Activated CD4-positive, alpha-beta T cell treated with anti-CD3 and anti-CD28 coated beads for 48 hours (primary cell): ENCODE results near the gene GPR171.

Experiments used
- DNase-seq: peaks from one replicate; pipeline ENCODE4 v3.0.0-alpha.2; 2020

The GPR171 gene

GRCh38 chr3:151213151-151213550 is 10.1 kb upstream of the GPR171 start:
- no peak for DNase-seq

- DNase-seq: no peak
Observed at GRCh38 chr3:151210676-151211381, 7.8 kb upstream of the GPR171 start.

- DNase-seq: no peak
Observed at GRCh38 chr3:151209654-151210053, 6.6 kb upstream of the GPR171 start.

- DNase-seq: no peak
Observed at GRCh38 chr3:151206201-151206600, 3.2 kb upstream of the GPR171 start.

GRCh38 chr3:151205482-151205881 is 2.5 kb upstream of the GPR171 start:
- DNase-seq: no peak

GRCh38 chr3:151204530-151205402 is 1.8 kb upstream of the GPR171 start:
- DNase-seq: no peak

GRCh38 chr3:151201051-151201730 is 1.8 kb downstream of the GPR171 start:
- no peak for DNase-seq

- no peak for DNase-seq
Observed at GRCh38 chr3:151200586-151200985, 2.4 kb downstream of the GPR171 start.

GRCh38 chr3:151199554-151200438 is 3.2 kb downstream of the GPR171 start:
- DNase-seq: no peak

- no peak for DNase-seq
Observed at GRCh38 chr3:151198849-151199248, 4.2 kb downstream of the GPR171 start.

GRCh38 chr3:151197981-151198767 is 4.8 kb downstream of the GPR171 start:
- no peak for DNase-seq

GRCh38 chr3:151197228-151197627 is 5.8 kb downstream of the GPR171 start:
- DNase-seq: no peak

GRCh38 chr3:151196434-151196833 is 6.6 kb downstream of the GPR171 start:
- DNase-seq: no peak

- no peak for DNase-seq
Observed at GRCh38 chr3:151195826-151196225, 7.2 kb downstream of the GPR171 start.

- no peak for DNase-seq
Observed at GRCh38 chr3:151192545-151192944, 10.5 kb downstream of the GPR171 start.

- no peak for DNase-seq
Observed at GRCh38 chr3:151191095-151191494, 11.9 kb downstream of the GPR171 start.

- DNase-seq: no peak
Observed at GRCh38 chr3:151183265-151183671, 19.7 kb downstream of the GPR171 start.

- no peak for DNase-seq
Observed at GRCh38 chr3:151182349-151183079, 20.5 kb downstream of the GPR171 start.

- no peak for DNase-seq
Observed at GRCh38 chr3:151178208-151178845, 24.7 kb downstream of the GPR171 start.

- DNase-seq: no peak
Observed at GRCh38 chr3:151175952-151176351, 27.1 kb downstream of the GPR171 start.

GRCh38 chr3:151174351-151174750 is 28.7 kb downstream of the GPR171 start:
- DNase-seq: no peak
